ENCODE measurements around the gene CUTC.

DNA sequence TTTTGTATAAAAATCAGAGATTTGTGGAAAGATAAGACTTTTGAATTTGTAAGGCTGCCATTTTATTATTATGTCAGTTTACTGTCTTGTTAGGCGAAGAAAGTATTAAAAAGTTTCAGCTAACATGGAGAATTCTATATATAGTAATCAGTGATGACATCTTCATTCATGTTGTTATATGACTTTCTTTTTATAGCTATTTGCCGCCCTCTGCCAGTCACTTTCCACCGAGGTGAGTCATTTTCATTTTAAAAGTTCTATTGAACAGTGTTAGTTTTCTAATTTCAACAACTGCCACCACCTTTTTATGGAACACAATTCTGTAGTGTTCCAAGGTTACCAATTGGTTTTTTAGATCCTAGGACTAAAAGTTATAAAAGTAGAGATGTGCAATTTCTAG is 11.8 kb downstream of the CUTC start:
- TF ChIP-seq POLR2AphosphoS5 (IDR thresholded peaks at IDR 0.05) (no peak), POLR2A (IDR thresholded peaks at IDR 0.05) (no peak)
- TF ChIP-seq, protein P1, sequence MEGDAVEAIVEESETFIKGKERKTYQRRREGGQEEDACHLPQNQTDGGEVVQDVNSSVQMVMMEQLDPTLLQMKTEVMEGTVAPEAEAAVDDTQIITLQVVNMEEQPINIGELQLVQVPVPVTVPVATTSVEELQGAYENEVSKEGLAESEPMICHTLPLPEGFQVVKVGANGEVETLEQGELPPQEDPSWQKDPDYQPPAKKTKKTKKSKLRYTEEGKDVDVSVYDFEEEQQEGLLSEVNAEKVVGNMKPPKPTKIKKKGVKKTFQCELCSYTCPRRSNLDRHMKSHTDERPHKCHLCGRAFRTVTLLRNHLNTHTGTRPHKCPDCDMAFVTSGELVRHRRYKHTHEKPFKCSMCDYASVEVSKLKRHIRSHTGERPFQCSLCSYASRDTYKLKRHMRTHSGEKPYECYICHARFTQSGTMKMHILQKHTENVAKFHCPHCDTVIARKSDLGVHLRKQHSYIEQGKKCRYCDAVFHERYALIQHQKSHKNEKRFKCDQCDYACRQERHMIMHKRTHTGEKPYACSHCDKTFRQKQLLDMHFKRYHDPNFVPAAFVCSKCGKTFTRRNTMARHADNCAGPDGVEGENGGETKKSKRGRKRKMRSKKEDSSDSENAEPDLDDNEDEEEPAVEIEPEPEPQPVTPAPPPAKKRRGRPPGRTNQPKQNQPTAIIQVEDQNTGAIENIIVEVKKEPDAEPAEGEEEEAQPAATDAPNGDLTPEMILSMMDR (IDR thresholded peaks at IDR 0.05) = no peak

All from suprapubic skin (tissue), 4 donors.